D721Med (cell line): ENCODE data around the gene TMEM97.

Source experiments
- DNase-seq: peaks from one replicate; pipeline ENCODE4 v3.0.0; 2011; ENCODE audit warnings: low spot score; ENCODE audit not compliant: insufficient read length
- FAIRE-seq: peaks from 2 replicates; lab custom pipeline; 2011; peaks lifted over from hg19 to GRCh38; lab: Jason Lieb, UNC
- TF ChIP-seq, protein P1 (sequence below): IDR thresholded peaks from 2 replicates; pipeline ENCODE4 v1.5.1; 2012; ENCODE audit warnings: mild to moderate bottlenecking, control low read depth; ENCODE audit not compliant: insufficient read depth; ENCODE audit errors: missing control alignments

The TMEM97 gene

GRCh38 chr17:28325211-28325610, 6.2 kb downstream of the TMEM97 start:
- no peak for FAIRE-seq

DNA sequence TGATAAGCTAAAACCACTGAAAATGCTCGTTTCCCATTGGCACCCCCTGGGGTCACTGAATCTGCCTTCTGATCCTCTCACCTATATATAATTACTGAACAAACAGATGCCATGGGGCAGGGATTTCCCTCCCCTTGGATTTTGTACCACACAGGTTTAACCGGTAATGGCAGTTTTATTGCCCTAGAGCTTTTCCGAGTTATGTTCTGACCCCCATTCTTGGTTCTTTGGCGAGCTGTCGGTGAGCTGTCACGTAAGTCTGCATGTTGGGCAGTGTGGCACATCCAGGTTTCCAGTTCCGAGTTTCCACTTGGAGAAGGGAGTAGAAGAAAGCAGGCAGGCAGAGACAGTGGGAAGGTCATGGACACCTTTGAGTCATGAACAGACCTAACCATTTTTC, 7.1 kb downstream of the TMEM97 start:
- TF ChIP-seq, protein P1, sequence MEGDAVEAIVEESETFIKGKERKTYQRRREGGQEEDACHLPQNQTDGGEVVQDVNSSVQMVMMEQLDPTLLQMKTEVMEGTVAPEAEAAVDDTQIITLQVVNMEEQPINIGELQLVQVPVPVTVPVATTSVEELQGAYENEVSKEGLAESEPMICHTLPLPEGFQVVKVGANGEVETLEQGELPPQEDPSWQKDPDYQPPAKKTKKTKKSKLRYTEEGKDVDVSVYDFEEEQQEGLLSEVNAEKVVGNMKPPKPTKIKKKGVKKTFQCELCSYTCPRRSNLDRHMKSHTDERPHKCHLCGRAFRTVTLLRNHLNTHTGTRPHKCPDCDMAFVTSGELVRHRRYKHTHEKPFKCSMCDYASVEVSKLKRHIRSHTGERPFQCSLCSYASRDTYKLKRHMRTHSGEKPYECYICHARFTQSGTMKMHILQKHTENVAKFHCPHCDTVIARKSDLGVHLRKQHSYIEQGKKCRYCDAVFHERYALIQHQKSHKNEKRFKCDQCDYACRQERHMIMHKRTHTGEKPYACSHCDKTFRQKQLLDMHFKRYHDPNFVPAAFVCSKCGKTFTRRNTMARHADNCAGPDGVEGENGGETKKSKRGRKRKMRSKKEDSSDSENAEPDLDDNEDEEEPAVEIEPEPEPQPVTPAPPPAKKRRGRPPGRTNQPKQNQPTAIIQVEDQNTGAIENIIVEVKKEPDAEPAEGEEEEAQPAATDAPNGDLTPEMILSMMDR, result no peak
- FAIRE-seq (no peak), DNase-seq (no peak)

More at GRCh38 chr17:28325211-28325610, 6.2 kb downstream of the TMEM97 start:
- DNase-seq, result no peak
- TF ChIP-seq, protein P1, result no peak

DNA sequence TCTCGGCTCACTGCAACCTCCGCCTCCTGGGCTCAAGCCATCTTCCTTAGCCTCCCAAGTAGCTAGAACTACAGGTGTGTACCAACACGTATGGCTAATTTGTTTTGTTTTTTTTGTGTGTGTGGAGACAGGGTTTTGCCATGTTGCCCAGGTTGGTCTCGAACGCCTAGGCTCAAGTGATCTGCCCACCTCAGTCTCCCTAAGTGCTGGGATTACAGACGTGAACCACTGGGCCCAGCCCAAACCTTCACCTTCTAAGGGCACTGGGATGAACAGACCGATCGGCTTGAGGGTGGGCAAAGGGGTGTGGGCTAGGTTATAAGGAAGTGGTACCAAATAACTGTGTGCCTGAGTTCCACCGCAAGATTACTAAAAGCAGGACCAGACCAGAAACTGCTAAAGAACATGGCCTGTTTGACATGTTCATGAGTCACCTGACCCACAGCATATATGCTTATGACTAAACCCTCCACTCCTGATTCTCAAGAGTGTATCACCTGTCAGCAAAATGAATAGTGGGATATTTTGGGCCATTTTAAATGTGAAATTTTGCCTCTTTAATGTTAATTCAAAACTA, 8.1 kb downstream of the TMEM97 start:
- TF ChIP-seq, protein P1, result no peak
- FAIRE-seq (no peak), DNase-seq (no peak)

GRCh38 chr17:28327709-28328108, 8.7 kb downstream of the TMEM97 start:
- FAIRE-seq (peak; percentile 56), DNase-seq (no peak)
- TF ChIP-seq, protein P1, result peak; percentile 40

GRCh38 chr17:28328325-28328724, 9.3 kb downstream of the TMEM97 start:
- FAIRE-seq, result no peak
- DNase-seq, result no peak
- TF ChIP-seq, protein P1, result no peak

DNA sequence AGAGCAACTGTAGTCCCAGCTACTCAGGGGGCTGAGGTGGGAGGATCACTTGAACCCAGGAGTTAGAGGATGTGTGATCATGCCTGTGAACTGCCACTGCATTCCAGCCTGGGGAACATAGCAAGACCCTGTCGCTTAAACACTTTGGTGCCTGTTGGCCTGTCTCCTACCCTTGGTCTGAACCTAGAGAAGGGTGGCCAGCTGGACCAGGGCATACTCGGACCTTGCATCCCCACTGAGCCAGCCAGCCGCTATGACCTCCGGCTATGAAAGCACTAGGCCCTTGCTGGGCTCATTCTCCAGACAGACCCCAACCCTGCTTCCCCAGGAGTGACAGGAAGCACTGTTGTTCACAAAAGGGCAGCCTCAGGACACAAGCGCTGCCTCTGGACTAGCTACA, 11.7 kb downstream of the TMEM97 start:
- TF ChIP-seq, protein P1, result no peak
- FAIRE-seq, result no peak
- no peak for DNase-seq

DNA sequence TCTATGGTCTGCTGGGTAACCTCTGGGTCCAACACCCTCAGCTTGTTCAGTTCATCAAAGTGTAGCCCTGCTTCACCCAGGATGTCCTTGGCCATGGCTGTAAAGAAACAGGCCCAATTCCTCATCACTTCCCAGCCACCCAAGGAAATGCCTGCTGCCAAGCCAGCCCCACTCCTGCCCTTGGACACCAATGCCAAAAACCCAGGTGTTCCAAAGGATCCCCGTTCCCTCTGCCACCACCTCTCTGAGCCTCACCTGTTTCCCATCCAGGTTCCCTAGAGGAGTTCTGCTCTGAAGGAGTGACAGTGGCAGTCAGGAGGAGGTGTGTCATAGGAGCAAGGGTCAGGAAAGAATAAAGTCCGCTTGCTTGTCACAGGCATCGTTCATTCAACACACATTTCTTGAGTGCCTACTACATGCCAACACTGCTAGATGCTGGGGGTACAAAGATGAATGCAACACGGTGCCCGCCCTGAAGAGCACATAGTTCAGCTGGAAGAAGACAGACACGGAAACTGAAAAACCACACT, 13.0 kb downstream of the TMEM97 start:
- FAIRE-seq (no peak), DNase-seq (no peak)
- TF ChIP-seq, protein P1, result no peak
